Measurements from ENCODE around the gene NOL6. TPM values are rescaled to one million over a fixed set of nuclear protein-coding genes. Genes with fewer than 3 reads are reported as not detected.

Gene NOL6
- polyA plus RNA-seq, 1 donor, result 23.2 TPM

- no peak for DNase-seq
Observed at GRCh38 chr9:33452828-33453271, 20.9 kb downstream of the NOL6 start.

- DNase-seq, result no peak
Observed at GRCh38 chr9:33450621-33451146, 23.0 kb downstream of the NOL6 start.

- DNase-seq, result no peak
Observed at GRCh38 chr9:33449715-33450114, 24.0 kb downstream of the NOL6 start.

GRCh38 chr9:33447799-33448553 is 25.7 kb downstream of the NOL6 start:
- no peak for DNase-seq

GRCh38 chr9:33446946-33447798 is 26.6 kb downstream of the NOL6 start, which contains the start of gene AQP3:
Gene AQP3 (minus strand): TSS chr9:33447593. CDS start chr9:33447530, 63 bp downstream.
- DNase-seq, result peak; percentile 51

- DNase-seq, result no peak
Observed at GRCh38 chr9:33446240-33446945, 27.3 kb downstream of the NOL6 start.

GRCh38 chr9:33445389-33446239 is 28.1 kb downstream of the NOL6 start:
- no peak for DNase-seq

GRCh38 chr9:33443464-33444154 is 30.1 kb downstream of the NOL6 start:
- no peak for DNase-seq

GRCh38 chr9:33443047-33443446 is 30.7 kb downstream of the NOL6 start:
- DNase-seq, result no peak

GRCh38 chr9:33442125-33442524 is 31.6 kb downstream of the NOL6 start:
- no peak for DNase-seq

- DNase-seq, result no peak
Observed at GRCh38 chr9:33440609-33441008, 33.1 kb downstream of the NOL6 start.

GRCh38 chr9:33440204-33440603 is 33.5 kb downstream of the NOL6 start:
- no peak for DNase-seq

- no peak for DNase-seq
Observed at GRCh38 chr9:33439731-33440130, 34.0 kb downstream of the NOL6 start.

GRCh38 chr9:33438926-33439680 is 34.6 kb downstream of the NOL6 start:
- no peak for DNase-seq

- DNase-seq, result no peak
Observed at GRCh38 chr9:33437898-33438297, 35.8 kb downstream of the NOL6 start.

GRCh38 chr9:33437205-33437604 is 36.5 kb downstream of the NOL6 start:
- DNase-seq, result no peak

- no peak for DNase-seq
Observed at GRCh38 chr9:33436445-33436844, 37.3 kb downstream of the NOL6 start.

- DNase-seq, result no peak
Observed at GRCh38 chr9:33435821-33436277, 37.9 kb downstream of the NOL6 start.

- no peak for DNase-seq
Observed at GRCh38 chr9:33434317-33435105, 39.2 kb downstream of the NOL6 start.

Measured in hindlimb muscle (tissue), 1 donor.